Stimulated activated CD4-positive, alpha-beta T cell treated with anti-CD3 and anti-CD28 coated beads, Interleukin-2, amount 100 ng/mL, for 48 hours (primary cell): ENCODE data around the gene HPCAL1.

Source experiments
- DNase-seq, 2 donors: peaks; one replicate each; pipeline ENCODE4 v3.0.0-alpha.2; 2020

HPCAL1 gene

GRCh38 chr2:10338270-10339188, 35.8 kb downstream of the HPCAL1 start:
- DNase-seq: no peak

DNA sequence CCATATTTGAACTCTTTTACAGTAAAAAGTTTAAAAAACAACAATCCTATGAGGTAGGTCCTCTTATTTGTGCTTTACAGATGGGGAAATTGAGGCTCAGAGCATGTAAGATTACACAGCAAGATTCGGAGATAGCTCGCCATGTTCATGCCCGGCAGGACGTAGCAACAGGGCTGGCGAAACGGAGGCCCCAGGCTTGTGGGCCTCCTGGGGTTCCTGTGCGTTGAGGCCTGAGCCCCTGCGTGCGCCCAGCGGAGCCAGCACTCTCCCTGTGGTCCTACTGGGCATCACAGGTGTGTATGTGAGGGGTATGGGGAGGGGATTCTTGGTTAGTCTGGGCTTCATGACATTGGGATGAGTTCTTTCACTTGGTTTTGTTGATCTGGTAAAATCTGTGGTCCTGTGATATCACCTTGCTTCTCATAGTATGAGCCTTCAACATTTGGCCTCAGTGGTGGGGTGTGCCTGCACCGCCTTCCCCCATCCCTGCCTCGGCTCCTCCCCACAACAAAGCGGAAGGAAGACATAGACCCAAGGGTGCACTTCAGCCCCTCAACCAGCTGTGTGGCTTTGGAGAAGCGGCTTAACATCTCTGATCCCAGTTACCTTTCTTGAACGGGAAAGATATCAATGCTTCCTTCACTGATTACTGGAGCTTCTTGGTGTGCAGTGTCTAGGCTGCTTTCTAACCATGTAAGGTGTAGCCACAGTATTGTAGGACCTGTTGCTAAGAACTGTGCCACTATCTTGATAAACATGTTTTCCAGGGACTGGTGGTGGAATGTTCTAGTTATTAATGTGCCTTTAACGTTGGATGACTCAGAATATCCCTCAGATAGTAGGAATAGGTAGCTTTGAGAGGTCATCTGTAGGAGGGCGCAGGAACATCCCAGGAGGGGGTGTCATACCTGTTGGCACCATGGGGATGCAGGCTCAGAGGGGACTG, 37.2 kb downstream of the HPCAL1 start:
- no peak for DNase-seq

DNA sequence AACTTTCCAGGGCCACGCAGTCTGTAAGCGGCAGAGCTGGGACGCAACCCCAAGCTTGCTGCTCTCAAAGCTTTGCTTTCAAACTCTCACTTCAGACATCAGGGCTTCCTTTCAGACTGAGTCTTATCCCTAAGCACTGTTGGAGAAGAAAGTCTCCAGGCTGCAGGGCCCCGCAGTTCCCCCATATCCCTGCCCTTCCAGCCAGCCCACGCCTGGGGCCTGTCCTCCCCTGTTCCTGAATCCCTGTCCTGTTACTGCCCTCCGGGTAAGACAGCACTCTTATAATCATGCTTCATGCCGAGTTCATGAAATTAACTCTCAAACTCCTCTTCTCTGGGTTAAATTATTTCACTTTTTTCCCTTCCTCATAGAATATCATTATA, 37.9 kb downstream of the HPCAL1 start:
- no peak for DNase-seq

- no peak for DNase-seq
Observed at GRCh38 chr2:10341193-10341592, 38.5 kb downstream of the HPCAL1 start.

DNA sequence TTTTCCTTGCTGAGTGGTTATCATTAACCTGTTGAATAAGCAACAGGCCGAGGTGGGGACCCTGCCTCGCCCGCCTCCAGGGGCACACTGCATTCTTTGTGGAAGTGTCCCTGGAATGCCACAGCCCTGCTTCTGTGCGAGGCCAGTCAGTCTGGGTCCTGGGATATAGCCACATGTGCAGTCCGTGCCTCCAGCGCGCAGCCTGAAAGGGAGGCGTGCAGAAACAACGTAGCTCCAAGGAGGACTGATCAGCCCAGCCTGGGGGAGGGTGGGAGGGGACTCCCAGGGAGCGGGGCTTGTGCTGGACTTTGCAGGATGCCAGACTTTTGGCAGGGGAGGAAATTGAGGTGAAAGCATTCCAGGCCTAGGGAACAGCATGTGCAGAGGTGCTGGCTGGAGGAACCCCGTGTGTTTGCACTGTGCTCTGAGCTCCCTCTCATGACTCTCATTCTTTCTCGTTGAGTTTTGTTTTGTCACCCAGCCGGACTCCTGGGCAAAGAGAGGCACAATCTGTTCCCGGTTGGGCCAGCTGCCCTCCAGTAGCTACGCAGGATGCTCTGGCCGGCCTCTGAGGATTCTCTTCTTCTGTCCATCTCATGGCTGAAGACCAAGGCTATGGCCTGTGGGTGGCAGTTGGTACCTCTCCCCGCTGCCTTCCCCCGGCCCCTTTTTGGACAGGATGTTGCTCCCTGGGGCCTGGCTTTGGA, 39.7 kb downstream of the HPCAL1 start:
- no peak for DNase-seq

- no peak for DNase-seq
Observed at GRCh38 chr2:10343191-10343590, 40.5 kb downstream of the HPCAL1 start.

- no peak for DNase-seq
Observed at GRCh38 chr2:10343658-10344057, 41.0 kb downstream of the HPCAL1 start.

DNA sequence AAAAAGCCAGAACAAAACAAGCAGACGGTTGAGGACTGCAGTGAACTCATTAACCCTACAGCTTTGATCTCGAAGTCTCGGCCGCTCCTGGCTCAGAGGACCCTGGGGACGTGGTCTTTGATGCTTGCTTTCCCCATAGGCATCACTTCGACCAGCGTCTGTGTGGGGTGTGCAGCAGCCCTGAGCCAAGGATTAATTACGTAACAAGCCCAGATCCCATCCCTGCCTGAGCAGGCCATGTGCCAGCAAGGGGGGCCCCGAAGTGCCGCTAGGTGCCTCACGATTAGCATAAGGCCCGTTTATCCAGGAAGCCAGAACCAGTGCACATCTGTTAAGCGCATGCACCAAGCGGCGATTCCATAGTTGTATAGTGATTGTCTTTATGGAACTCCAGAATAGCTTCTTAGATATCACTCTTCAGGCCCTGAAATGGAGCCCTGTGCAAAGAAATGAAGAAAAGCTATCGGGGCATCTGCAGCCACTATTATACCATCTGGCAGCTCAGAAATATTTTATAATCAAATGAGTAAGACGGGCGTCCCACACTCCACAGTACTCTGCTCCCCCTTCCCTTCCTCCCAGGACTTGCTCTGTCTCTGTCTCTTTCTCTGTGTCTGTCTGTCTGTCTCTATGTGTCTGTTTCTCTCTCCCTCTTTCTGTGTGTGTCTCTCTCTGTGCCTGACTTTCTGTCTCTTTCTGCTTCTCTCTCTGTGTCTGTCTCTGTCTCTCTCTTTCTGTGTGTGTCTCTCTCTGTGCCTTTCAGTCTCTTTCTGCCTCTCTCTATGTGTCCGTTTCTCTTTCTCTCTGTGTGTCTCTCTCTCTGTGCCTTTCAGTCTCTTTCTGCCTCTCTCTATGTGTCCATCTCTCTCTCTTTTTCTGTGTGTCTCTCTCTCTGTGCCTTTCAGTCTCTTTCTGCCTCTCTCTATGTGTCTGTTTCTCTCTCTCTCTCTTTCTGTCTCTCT, 41.7 kb downstream of the HPCAL1 start:
- no peak for DNase-seq

- no peak for DNase-seq
Observed at GRCh38 chr2:10345126-10345525, 42.4 kb downstream of the HPCAL1 start.

DNA sequence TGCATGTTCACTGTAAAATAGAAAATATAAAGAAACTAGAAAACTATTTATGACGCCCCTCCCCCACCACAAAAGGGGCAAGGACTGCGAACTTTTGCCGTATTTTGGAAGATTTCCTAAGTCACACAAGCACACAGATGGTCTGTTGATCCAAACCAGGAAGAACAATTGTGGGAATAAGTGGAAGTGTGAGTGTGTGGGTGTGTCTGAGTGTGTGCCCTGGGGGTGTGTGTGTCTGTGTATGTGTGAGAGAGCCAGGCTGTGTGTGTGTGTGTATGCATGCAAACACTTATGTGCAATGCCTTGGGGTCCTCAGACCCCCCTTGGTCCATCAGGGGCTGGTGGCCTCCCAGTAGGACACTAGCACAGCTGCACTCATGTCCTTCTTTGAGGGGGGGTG, 43.1 kb downstream of the HPCAL1 start:
- DNase-seq: no peak

DNA sequence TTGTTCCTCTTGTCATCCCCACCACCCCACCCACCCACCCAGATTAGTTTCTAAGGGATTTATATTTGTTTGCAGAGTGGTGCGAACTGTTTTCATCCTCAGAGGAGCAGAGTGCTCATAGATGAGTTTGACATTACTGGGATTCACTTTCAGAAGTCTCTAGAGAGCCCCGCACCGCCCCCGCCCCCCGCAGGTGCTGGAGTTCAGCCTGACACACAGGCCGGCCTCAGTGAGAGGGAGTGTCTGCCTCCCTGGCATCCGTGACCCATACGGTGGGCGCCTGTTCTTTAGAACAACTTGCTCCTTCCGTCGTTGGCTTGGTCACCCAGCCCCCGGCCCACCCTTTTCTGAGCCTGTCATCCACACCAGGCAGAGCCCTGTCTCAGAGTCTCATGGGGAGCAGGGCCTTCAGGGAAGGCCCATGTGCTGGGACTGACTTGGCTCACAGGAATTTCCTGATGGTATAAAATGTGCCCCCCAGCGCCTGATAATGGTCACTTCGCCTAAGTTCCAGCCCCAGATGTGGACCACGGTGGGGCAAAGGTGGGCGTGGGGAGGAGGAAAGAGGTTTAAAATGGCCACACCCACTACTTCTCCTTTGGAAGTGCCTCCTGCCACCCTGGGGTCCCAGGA, 44.3 kb downstream of the HPCAL1 start:
- no peak for DNase-seq

DNA sequence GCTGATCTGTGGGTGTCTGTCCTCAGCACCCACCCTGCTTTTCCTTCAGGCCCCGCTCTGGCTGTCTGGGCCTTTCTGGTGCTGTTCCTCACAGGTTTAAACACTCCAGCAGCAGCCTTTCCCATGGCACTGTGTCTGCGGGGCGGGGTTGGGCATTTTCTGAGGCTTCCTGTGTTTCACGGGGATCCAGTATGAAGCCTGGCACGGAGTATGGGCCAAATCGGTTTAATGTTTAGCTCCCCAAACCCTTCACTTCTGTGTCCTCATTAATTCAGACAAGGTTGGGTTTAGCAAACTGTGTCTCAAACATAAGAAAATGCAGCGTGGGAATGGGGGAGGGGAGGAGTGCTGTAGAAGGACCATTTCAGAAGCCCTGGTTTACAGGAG, 44.9 kb downstream of the HPCAL1 start:
- DNase-seq: no peak

DNA sequence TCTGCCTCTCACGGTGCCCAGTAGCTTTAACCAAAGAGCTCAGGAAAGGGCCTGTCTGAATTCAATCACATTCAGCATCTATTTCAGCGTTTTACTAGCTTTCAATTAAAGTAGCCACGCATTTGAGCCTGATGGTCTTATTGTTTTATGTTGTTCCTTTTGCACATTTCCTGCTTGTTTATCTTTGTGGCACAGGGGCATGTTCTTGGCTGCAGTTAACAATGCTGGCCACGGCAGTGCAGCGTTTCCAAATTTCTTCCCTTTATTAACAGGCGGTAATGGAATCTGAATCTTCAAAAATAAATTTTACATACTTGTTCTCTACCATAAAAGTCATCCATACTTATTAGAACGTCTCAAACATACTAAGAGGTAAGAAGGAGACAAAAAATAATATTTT, 46.2 kb downstream of the HPCAL1 start:
- no peak for DNase-seq

GRCh38 chr2:10350761-10351160, 48.1 kb downstream of the HPCAL1 start:
- no peak for DNase-seq

- no peak for DNase-seq
Observed at GRCh38 chr2:10352361-10352760, 49.7 kb downstream of the HPCAL1 start.

GRCh38 chr2:10352972-10353371, 50.3 kb downstream of the HPCAL1 start:
- DNase-seq: no peak

GRCh38 chr2:10353931-10354330, 51.2 kb downstream of the HPCAL1 start:
- DNase-seq: no peak

- DNase-seq: no peak
Observed at GRCh38 chr2:10354399-10354798, 51.7 kb downstream of the HPCAL1 start.

GRCh38 chr2:10355471-10356438, 53.1 kb downstream of the HPCAL1 start:
- no peak for DNase-seq

DNA sequence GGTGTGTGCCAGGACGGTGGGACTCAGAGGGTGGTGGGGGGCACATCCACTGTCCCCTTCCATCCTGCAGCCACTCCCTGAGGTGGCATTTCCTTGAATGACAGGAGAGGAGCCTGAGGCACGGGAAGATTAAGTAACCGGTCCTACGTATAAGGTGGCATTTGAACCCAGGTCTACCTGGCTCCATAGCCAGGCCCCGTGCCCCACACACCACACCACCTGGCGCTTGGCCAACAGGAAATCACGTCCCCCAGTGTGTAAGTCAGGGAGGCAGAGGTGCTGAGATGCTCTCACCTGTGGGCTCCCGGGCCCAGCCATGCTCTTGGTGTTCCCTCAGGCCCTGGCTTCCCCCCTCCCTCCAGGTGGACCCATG, 53.7 kb downstream of the HPCAL1 start:
- no peak for DNase-seq
